GM19193 (cell line): ENCODE data around the gene CRYBB1.

Source experiments
- POLR2A ChIP-seq: IDR thresholded peaks from 4 replicates; pipeline ENCODE4 v1.6.1; 2011; ENCODE audit not compliant: insufficient read depth, insufficient read length; ENCODE audit errors: extremely low read depth

Gene CRYBB1

GRCh38 chr22:26621663-26622062 lies 3.8 kb upstream of the CRYBB1 start, which contains the start of gene CRYBA4:
TSS of gene CRYBA4 (plus strand) at chr22:26621963. CDS start at chr22:26622597, 634 bp downstream.
- no peak for TF ChIP-seq POLR2A

DNA sequence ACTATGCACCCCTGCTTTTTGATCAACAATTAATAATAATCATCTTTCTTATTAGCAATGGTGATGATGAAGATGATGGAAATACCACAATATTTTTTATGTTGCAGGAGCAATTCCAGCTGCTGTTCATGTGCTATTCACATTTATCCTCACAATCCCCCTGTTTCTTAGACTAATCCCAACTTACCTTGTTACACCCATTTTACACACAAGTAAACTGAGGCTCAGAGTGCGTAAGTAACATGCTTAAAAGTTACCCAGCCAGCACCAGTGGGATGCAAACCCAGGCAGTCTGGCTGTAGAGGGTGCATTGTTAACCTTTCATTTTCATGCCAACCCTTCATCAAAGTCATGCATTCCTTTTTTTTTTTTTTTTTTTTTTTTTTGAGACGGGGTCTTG lies 2.4 kb upstream of the CRYBB1 start:
- no peak for TF ChIP-seq POLR2A

DNA sequence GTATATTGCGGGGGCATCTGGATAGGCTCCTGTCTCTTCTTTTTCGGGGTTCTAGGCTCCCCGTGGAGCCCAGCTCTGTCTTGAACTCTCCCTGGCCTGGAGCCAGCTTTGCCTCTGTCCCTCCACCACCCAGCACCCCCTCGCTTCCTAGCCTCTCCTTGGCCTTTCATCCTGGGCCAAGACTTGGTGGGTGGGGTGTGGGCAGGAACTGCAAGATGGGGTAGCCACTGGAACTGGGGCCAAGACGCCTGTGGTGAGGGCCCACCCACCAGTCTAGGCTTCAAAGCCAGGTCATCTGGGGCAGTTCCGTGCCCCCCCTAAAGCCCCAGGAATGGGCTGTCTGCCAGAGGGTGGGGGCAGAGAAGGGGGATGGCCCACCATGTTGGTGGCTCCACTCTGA lies 1.7 kb upstream of the CRYBB1 start:
- TF ChIP-seq POLR2A: no peak

- no peak for TF ChIP-seq POLR2A
These were observed 628 bp upstream of the CRYBB1 start for GRCh38 chr22:26618455-26618854.

GRCh38 chr22:26616650-26617049 lies 1.2 kb downstream of the CRYBB1 start:
- TF ChIP-seq POLR2A: no peak

DNA sequence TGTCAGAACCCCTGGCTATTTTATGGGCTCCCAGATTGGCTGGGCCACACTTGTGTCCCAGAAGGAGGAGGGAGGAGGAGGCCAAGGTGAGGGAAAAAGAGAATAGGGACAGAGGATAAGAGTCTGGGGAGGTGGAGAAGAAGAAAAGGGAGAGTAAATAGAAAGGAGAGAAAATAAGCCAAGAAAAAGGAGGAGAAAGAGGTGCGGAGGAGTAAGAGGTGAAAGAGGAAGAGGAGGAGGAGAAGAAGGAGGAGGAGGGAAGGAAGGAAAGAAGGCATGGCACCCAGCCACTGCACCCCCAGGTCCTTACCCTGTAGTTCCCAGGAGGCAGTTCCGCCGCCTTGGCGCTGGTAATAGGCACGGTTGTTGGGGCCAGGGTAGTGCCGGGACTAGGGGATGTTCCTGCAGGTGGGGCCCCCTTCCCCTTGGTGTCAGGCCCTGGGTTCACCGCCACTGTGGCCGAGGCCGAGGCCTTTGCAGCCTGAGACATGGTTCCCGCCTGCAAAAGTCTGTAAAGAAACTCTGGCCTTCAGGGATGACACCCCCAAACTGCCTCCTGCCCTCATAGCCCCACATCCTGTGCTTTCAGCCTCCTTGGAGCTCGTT lies 1.9 kb downstream of the CRYBB1 start:
- TF ChIP-seq POLR2A: no peak

GRCh38 chr22:26615149-26615548 lies 2.7 kb downstream of the CRYBB1 start:
- no peak for TF ChIP-seq POLR2A

DNA sequence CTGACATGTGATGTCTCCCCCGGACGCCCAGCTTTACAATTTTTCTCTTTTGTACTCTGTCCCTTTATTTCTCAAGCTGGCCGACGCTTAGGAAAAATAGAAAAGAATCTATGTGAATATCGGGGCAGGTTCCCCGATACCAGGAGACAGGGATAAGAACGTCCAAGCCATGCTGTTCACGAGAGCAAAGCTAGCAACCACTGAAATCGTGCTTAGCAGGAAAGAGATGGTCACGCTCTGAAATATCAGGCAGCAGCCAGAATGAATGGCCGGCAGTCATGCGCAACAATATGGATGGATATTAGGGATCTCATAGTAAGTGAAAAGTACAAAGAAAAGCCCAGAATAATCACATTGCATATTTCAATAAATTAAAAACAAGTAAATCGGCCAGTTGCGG lies 3.5 kb downstream of the CRYBB1 start:
- TF ChIP-seq POLR2A: no peak

DNA sequence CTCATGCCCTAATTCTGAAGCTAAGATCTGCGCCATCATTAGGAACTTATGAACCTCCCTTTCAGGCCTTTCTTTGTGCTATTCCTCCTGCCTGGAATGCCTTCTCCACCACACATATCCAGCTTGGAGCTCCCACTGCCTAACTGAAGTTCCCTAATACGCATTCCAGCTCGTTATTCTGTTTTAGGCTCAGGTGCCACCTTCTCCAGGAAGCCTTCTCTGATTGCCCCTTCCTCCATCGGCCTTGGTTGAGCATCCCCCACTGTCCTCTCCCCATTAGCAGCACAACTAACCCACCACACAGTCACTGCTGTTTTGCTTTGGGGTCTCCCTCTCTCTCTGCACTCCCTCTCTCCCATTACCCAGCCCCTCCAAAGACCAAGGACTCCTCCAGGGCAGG lies 5.2 kb downstream of the CRYBB1 start:
- no peak for TF ChIP-seq POLR2A

DNA sequence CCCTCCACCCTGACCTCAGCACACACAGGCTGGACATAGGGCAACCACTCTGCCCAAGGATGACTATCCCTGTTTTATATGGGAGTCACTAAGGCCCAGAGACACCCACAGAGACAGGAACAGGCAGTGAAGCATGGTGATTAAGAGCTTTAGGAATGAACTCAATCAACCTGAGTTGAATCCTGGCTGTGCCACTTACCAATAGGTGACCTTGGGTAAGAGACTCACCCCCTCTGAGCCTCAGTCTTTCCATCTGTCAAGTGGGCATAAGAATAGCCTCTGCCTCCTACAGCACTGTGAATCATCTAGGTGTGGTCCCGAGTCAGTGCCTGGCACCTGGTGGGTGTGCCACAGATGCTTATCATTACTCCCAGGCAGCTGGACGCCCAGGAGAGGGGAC lies 6.8 kb downstream of the CRYBB1 start:
- TF ChIP-seq POLR2A: no peak

DNA sequence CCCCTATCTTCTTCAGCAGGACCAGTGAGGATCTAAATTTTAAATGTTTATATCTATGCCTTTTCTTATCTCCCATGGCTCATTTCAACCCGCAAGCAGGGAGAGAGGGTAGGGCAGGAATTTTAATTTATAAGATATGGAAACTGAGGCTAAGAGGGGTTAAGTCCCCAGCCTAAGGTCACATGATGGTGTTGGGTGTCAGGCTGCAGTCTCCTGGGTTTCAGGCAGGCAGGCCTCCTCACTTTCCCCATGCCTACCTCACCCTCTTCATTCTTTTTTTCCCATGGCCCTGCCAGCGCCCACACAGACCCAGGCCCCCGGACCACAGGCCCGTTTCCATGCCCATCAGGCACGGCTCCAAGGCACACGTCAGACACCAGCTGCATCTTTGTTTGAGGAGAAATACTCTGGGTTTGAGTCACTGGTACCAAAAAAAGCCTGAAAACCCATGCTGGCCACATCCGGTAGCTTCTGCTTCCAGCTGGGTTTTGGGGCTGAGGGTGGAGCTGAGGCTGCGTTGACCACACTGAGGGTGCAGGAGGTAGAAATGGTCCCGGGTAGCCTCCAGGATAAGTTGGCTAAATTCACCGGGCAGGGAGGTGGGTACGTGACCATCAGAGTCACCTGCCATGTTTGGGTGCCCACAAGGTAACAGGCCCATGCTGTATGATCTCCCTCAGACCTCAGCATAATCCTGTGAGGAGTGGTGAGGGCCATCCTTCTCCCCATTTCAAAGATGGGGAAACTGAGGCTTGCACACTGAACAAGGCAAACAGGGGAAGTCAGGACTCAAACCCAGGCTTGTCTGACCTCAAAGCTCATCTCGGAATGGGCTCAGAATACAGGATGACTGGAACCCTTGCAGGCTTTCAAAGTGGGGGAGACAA lies 7.5 kb downstream of the CRYBB1 start:
- TF ChIP-seq POLR2A: no peak

DNA sequence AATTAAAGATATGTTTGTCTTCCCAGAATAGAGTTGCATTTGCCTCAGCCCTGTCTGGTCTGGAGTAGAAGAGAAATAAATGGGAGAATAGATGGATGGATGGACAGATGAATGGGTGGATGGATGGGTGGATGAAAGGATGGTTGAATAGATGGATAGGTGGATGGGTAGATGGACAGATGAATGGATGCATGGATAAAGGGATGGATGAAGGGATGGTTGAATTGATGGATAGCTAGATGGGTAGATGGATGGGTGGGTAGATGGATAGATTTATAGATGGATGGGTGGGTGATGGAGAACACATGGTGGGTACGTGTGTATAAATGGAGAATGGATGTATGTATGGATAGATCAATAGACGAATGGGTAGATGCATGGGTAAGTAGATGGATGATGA lies 8.5 kb downstream of the CRYBB1 start:
- no peak for TF ChIP-seq POLR2A

DNA sequence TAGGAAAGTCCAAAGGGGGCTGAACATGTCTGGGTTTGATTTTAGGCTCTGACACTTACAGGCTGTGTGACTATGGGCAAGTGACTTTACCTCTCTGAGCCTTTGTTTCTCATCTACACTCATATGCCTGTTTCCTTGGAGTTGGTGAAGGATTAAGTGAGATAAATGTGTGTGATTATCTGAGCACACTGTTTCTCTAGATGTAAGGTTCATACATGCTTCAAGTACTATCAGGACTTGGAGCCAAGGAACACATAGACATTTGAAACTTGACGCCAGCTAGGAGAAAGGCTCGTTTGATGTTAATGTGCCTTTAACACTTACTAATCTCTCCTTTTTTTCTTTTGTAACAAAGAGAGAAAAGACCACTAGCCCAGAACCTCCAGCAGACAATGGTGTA lies 9.7 kb downstream of the CRYBB1 start:
- TF ChIP-seq POLR2A: no peak

DNA sequence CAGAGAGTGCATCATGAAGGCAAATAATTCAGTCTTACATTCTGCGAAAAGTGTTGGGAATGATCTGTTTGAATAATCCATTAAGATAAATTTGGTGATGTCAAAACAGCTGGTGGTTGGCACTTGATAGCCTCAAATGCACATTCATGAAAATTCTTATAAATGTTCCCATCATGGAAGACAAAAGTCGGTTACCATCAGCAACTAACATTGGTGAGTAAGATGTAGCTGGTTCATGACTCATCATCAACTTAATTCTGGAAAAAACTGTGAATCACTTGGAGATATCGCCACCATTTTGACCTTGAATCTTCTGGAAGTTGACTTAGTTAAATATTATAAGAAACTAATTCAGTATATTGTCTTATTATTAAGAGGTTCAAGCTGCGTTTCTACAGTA lies 11.2 kb downstream of the CRYBB1 start:
- TF ChIP-seq POLR2A: no peak

DNA sequence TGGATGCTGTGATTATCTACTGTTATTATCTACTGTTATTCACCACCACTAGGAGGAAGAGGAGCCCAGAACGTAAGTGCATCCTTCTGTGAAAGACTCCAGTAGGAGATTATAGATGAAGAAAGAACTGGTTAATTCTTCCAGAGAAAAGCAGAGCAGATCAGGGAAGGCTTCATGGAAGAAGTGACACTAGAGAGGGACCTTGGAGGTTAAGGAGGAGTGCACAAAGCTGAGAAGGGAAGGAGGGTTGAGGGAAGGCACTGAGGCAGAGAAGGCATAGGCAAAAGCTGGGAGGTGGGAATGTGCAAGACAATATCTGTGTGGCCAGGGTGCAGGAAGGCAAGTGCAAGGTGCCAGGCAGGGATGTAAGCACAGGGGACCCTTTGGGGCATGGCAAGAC lies 13.5 kb downstream of the CRYBB1 start:
- no peak for TF ChIP-seq POLR2A

DNA sequence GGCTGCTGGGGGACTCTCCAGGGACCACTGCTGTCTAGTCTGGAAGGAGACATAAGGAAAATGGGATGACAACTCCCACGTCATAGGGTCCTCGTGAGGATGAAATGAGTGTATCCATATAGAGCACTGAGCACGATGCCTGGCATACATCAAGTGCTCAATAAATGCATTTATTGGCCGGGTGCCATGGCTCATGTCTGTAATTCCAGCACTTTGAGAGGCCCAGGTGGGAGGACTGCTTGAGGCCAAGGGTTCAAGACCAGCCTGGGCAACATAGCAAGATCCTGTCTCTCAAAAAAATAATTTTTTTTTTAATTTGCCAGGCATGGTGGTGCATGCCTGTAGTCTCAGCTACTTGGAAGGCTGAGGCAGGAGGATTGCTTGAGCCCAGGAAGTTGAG lies 15.7 kb downstream of the CRYBB1 start:
- no peak for TF ChIP-seq POLR2A
